Activated CD8-positive, alpha-beta memory T cell treated with anti-CD3 and anti-CD28 coated beads, Interleukin-2, amount 50 U/mL, for 1 hour (primary cell): ENCODE data around the gene SUPV3L1.

ENCODE experiments used
- DNase-seq: peaks from one replicate; pipeline ENCODE4 v3.0.0-alpha.2; 2020; ENCODE audit errors: extremely low read depth

Gene SUPV3L1

GRCh38 chr10:69202332-69202731 is 22.3 kb downstream of the SUPV3L1 start:
- no peak for DNase-seq

DNA sequence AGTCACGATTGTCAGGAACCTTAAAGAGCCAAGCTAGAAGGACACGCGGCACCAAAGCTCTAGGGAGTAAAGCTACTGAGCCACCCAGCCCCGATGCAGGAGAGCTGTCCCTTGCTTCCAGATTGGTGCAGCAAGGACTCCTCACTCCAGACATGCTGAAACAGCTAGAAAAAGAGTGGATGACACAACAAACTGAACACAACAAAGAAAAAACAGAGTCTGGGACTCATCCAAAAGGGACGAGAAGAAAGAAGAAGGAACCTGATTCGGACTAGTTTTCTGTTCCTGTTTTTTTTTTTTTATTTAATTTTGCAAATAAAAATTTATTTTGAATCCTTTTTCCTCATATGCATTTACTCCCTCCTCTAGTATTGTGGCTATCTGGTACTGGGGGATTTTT is 28.7 kb downstream of the SUPV3L1 start:
- no peak for DNase-seq

- no peak for DNase-seq
Measured at GRCh38 chr10:69209787-69210484, 29.9 kb downstream of the SUPV3L1 start.

DNA sequence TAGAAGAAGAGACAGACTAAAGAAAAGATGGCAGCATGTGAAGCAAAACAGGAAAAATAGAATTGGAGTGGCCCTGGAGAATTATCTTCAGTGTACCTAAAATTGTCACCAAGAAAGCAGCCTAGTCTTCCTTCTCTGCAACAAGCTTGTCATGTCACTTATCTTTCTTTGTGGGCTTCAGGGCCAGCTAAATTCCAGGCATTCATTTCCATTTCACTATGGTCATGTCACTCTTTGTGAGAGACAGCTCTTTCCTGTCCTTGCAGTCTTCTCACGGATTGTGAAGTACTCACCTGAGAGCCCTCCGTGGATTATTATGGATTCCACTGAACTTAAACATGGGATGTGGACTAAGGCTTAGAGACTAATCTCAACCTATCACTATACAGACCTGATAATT is 31.1 kb downstream of the SUPV3L1 start:
- DNase-seq: no peak

- DNase-seq: no peak
Measured at GRCh38 chr10:69211524-69211923, 31.5 kb downstream of the SUPV3L1 start.

DNA sequence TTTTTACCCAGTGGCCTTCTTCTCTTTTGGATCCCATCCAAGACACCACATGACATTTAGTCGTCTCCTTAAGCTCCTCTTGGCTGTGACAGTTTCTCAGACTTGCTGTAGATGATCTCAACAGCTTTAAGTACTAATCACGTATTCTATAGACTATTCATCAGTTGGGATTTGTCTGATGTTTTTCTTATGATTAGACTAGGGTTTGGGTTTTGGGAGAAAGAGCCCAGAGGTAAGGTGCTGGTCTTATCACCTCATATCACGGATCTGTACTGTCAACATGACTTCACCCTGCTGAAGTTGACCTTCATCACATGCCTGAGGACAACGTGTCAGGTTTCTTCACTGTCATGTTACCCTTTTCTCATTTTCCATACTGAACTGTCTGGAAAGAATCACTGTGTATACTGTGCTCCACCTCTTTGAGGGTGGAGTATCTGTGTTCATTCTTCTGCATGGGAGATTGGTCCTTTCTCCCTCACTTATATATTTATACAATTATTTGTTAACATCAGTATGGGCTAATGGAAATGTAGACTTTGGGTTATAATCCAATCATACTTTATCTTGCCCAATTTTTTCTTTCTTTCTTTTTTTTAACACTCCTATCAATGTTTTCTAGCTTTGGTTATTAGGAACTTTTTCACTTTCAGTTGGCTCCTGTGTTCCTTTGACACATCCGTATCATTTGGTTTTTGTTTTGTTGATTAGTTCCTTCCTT is 33.7 kb downstream of the SUPV3L1 start:
- DNase-seq: no peak

GRCh38 chr10:69214666-69215131 is 34.7 kb downstream of the SUPV3L1 start:
- no peak for DNase-seq

GRCh38 chr10:69215405-69216171 is 35.6 kb downstream of the SUPV3L1 start:
- DNase-seq: no peak

GRCh38 chr10:69216577-69217118 is 36.6 kb downstream of the SUPV3L1 start:
- no peak for DNase-seq

GRCh38 chr10:69217119-69217754 is 37.2 kb downstream of the SUPV3L1 start:
- no peak for DNase-seq

- DNase-seq: no peak
Measured at GRCh38 chr10:69218831-69219230, 38.8 kb downstream of the SUPV3L1 start.

DNA sequence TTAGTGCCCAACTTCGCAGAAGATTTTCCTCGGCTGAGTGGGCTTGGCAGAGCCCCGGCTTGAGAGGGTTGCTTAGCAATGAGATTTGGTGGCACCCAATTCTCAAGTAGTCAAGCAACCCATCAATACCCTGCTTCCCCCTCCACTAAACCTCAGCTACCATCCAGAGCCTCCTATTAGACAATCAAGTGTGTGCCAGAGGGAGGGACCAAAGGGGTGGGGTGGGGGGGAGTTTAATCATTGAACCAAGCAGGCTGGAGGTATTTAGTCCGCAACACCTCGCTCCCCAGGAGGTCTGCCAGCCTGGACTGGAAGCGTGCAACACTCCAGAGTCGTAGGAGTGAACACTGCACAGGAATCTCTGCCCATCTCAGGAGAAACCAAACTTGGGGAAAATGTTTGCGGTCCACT is 40.0 kb downstream of the SUPV3L1 start, which contains the start of gene HKDC1:
Gene HKDC1, plus strand, starts transcription at position 292 of the 411 bp plus-strand sequence. Its CDS starts 104 bp downstream, at position 396.
- DNase-seq: no peak

DNA sequence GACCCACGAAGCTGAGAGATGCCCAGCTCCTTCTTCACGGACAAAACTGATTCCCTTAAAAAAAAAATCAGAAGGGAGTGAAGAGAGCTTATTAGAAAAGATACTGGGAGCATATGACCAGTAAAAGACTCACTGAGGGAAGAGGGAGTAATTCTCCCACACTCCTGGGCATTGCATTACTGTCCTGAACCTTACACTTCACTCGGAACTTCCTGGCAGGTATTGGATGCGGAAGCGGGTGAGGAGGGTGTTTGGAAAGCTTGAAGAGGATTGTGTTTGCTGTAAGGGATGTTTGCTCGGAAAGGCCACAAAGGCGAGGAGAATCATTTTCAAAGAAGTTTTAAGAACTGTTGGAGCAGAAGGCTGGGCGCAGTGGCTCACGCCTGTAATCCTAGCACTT is 40.5 kb downstream of the SUPV3L1 start:
- DNase-seq: no peak

GRCh38 chr10:69222157-69223027 is 42.4 kb downstream of the SUPV3L1 start:
- DNase-seq: no peak

DNA sequence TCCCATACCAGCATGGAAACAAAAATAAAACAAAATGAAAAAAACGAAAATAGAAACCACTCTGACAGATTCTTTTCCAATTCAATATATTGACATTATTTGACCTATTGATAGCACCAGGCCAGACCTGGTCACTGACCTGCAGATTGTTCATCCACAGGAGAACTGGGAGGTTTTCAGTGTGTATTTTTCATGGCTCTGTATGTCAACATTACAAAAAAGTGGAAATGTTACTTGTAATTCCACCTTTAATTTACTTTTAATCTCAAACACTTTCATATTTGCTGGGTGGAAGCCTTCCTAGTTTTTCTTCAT is 43.0 kb downstream of the SUPV3L1 start:
- no peak for DNase-seq

GRCh38 chr10:69224862-69225657 is 45.0 kb downstream of the SUPV3L1 start:
- DNase-seq: no peak

DNA sequence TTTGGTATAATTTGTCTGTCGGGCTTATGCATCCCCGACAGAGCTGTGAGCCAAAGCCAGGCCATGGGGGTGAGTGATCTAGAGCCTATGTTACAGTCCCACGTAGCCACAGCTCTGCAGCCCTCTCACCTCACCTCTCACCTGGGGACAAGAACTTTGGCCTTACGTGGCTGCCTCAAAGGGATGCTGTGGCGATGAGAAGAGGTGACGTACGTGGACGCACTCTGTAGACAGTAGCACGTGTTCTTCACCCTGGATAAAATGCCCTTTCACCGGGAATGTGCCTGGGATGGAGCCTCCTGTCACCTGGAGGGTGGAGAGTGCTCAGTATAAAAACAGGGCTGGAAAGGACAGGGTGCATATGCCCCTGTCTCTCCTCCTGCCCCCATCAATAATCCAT is 45.6 kb downstream of the SUPV3L1 start:
- no peak for DNase-seq

DNA sequence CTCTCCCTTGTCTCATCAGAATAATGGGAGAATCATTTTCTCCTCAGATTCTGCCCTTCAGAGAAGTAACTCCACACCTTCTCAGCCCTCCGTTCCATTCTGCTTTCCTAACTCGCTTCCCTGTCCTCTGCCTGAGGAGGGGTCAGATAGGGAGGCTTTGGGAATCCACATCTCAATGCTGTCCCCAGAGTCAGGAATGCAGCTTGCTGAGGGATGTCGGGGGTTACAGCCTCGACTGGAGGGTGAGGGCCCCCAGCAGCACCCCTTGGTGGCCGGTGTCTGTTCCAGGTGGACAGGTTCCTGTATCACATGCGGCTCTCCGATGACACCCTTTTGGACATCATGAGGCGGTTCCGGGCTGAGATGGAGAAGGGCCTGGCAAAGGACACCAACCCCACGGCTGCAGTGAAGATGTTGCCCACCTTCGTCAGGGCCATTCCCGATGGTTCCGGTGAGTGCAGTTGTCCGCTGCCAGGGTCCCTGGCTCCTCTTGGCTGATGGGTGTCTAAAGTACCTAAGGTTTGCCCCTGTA is 47.0 kb downstream of the SUPV3L1 start:
- no peak for DNase-seq

GRCh38 chr10:69228151-69228550 is 48.1 kb downstream of the SUPV3L1 start:
- DNase-seq: no peak

DNA sequence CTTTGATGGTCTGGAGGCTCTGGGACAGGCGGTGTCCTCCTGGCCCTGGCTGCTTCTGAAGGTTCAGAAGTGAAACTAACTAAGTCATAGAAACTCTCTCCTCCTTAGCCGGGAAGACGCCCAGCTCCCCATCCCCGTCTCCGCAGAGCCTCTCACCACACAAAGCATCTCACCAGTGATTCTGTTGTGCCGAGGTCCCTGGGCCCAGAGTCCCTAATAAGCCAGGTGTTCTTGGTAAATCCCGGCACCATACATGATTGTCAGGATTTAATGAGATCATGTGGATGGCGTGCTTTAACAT is 49.5 kb downstream of the SUPV3L1 start:
- DNase-seq: no peak
